HG03442 (cell line): Measurements from ENCODE around the gene NFX1.

Experiments
- ATAC-seq: cut with Tn5 transposase; IDR thresholded peaks from one replicate; pipeline ENCODE4 v1.9.1; 2021; ENCODE audit warnings: mild to moderate bottlenecking, moderate library complexity; ENCODE audit not compliant: unreplicated experiment

NFX1 gene

GRCh38 chr9:33415501-33416038 is 125.3 kb downstream of the NFX1 start:
- ATAC-seq = peak; percentile 77

GRCh38 chr9:33416996-33417395 is 126.7 kb downstream of the NFX1 start:
- no peak for ATAC-seq

- ATAC-seq = no peak
Observed at GRCh38 chr9:33418090-33418489, 127.8 kb downstream of the NFX1 start.

- no peak for ATAC-seq
Observed at GRCh38 chr9:33419708-33420303, 129.5 kb downstream of the NFX1 start.
